K562 (cell line): ENCODE measurements around the gene KCNT1. TPM values are rescaled to one million over a fixed set of nuclear protein-coding genes. Genes with fewer than 3 reads are reported as not detected.

Source experiments
- ATAC-seq: fragments of 200-7000 bp; cut with Tn5 transposase; 3 replicates; pipeline ENCODE4 v1.9.1; 2020; ENCODE audit warnings: moderate library complexity
- BruUV-seq: library from RNA; stranded (reverse); fragments of 400-500 nt; replicated peaks from 2 replicates; lab custom pipeline; 2021; lab: Mats Ljungman, UMichigan
- CTCF ChIA-PET: fragments of 300-600 bp; formaldehyde crosslinking; extraction: SDS; loops from one replicate; lab custom pipeline; 2021; ENCODE audit warnings: low intra/inter-chr PET ratio; lab: Yijun Ruan, JAX
- POLR2A ChIA-PET: fragments of 300-600, 350-650 bp; sonication (Branson Sonifier 250); formaldehyde crosslinking; extraction: SDS; loops from one replicate; lab custom pipeline; 2021; ENCODE audit warnings: antibody characterized with exemption, inconsistent platforms; lab: Yijun Ruan, JAX
- DNase-seq, 4 experiments: peaks; one replicate each; pipeline versions ENCODE4 v3.0.0 to v3.0.0-alpha.2; 2011 to 2018; ENCODE audit warnings: low spot score in 3 of 4, mixed read lengths in 3 of 4; ENCODE audit errors: extremely low read depth in 1 of 4
- FAIRE-seq: peaks from 2 replicates; lab custom pipeline; 2011; peaks lifted over from hg19 to GRCh38; lab: Jason Lieb, UNC
- H2AFZ ChIP-seq: 2 replicates; pipeline ENCODE4 v1.6.0; 2011; ENCODE audit warnings: low read depth, low read length, control low read depth, inconsistent platforms
- H3K27ac ChIP-seq: fragments of 200-600 bp; 3 replicates; pipeline ENCODE4 v1.8.0; 2011; ENCODE audit warnings: low read depth, mild to moderate bottlenecking, control low read depth, inconsistent platforms, low read length, moderate library complexity, mixed read lengths; ENCODE audit errors: extremely low read depth
- H3K27me3 ChIP-seq, 2 experiments: fragments of 300-600 bp in 1 of 2; 2 replicates in 1 of 2; 3 replicates in 1 of 2; pipeline versions ENCODE4 v1.6.0 to v1.8.0; 2011; ENCODE audit warnings: inconsistent platforms in 2 of 2, low read length in 2 of 2, mild to moderate bottlenecking in 1 of 2, mixed read lengths in 1 of 2, moderate library complexity in 1 of 2; ENCODE audit not compliant: control insufficient read depth in 2 of 2, insufficient read depth in 2 of 2
- H3K36me3 ChIP-seq: fragments of 300-600 bp; 3 replicates; pipeline ENCODE4 v1.8.0; 2011; ENCODE audit warnings: mild to moderate bottlenecking, low read length, inconsistent platforms; ENCODE audit not compliant: control insufficient read depth, insufficient read depth
- H3K4me1 ChIP-seq, 2 experiments: fragments of 200-600 bp in 1 of 2; replicated peaks in 1 of 2; 2 replicates in 1 of 2; 3 replicates in 1 of 2; pipeline versions ENCODE4 v1.5.1 to v1.8.0; 2011; ENCODE audit warnings: inconsistent platforms in 2 of 2, low read length in 2 of 2, mild to moderate bottlenecking in 1 of 2, mixed read lengths in 1 of 2, moderate library complexity in 1 of 2; ENCODE audit not compliant: control insufficient read depth in 2 of 2, insufficient read depth in 2 of 2
- H3K4me2 ChIP-seq: 2 replicates; pipeline ENCODE4 v1.6.1; 2011; ENCODE audit warnings: low read length, control low read depth, inconsistent platforms, mixed read lengths; ENCODE audit not compliant: insufficient read depth
- H3K4me3 ChIP-seq: fragments of 200-600 bp; sonication (generic), shearing (Covaris generic); 2 replicates; pipeline ENCODE4 v1.5.1; 2016; ENCODE audit warnings: control low read depth, inconsistent platforms
- H3K79me2 ChIP-seq: fragments of 200-600 bp; 3 replicates; pipeline ENCODE4 v1.8.0; 2011; ENCODE audit warnings: low read length, inconsistent platforms; ENCODE audit not compliant: control insufficient read depth, insufficient read depth
- H3K9ac ChIP-seq, 2 experiments: 2 replicates each; pipeline versions ENCODE4 v1.6.0 to v1.6.1; 2011; ENCODE audit warnings: low read depth in 2 of 2, low read length in 2 of 2, control low read depth in 1 of 2, inconsistent platforms in 1 of 2, mild to moderate bottlenecking in 1 of 2, mixed read lengths in 1 of 2; ENCODE audit not compliant: insufficient read depth in 1 of 2
- H3K9me1 ChIP-seq: one replicate; pipeline ENCODE4 v1.6.0; 2011; ENCODE audit warnings: inconsistent platforms, mild to moderate bottlenecking, low read length, moderate library complexity; ENCODE audit not compliant: control insufficient read depth, insufficient read depth
- H3K9me3 ChIP-seq: replicated peaks from 2 replicates; pipeline ENCODE4 v1.5.1; 2011; ENCODE audit warnings: low read depth, low read length, inconsistent platforms; ENCODE audit not compliant: control insufficient read depth, insufficient read depth
- H4K20me1 ChIP-seq: replicated peaks from 2 replicates; pipeline ENCODE4 v1.6.1; 2011; ENCODE audit warnings: low read length, inconsistent platforms, mixed read lengths; ENCODE audit not compliant: control insufficient read depth, insufficient read depth
- SIN3B ChIP-seq: fragments of 450-650 bp; IDR thresholded peaks from 2 replicates; pipeline ENCODE4 v1.6.1; 2017; ENCODE audit warnings: low read depth, mild to moderate bottlenecking, moderate library complexity
- WGBS: fragments of 100-300 bp; shearing (Covaris generic); methylation state at CpG from one replicate; pipeline ENCODE4 v1.1.6; 2016; ENCODE audit warnings: low coverage, mixed read lengths; ENCODE audit not compliant: insufficient coverage; ENCODE audit errors: missing lambda C conversion rate; 5-methylcytosine and 5-hydroxymethylcytosine counted together
- in situ Hi-C: fragments of 300-500 bp; cut with MboI; formaldehyde crosslinking; loops from 4 replicates; pipeline ENCODE4 v1.15.0; 2018; ENCODE audit warnings: inconsistent platforms, mixed read lengths
- intact Hi-C: fragments of 100-400 bp; cut with micrococcal nuclease; formaldehyde crosslinking; loops from 2 replicates; pipeline ENCODE4 v1.14.2; 2022
- polyA plus RNA-seq, 8 experiments: library from polyadenylated mRNA; depleted of rRNA in 4 of 8; stranded (reverse) in 5 of 8; unstranded in 3 of 8; fragments of >200 nt; fragmentation: Nextera tagmentation in 2 of 8; fragmentation: Illumina TruSeq in 1 of 8; extraction: Ambion mirVana in 2 of 8; extraction: Trizol in 1 of 8; gene quantifications; 2 replicates each; pipeline versions ENCODE4 v1.2.1 to v1.2.3, GENCODE V29; 2011 to 2014; ENCODE audit warnings: inconsistent platforms in 1 of 8, missing spikeins in 1 of 8
- total RNA-seq, 7 experiments: library from RNA; depleted of rRNA in 6 of 7; stranded (reverse); fragments of >200 nt in 6 of 7; fragmentation: Illumina TruSeq in 2 of 7; extraction: Trizol in 2 of 7; gene quantifications; 2 replicates each; pipeline versions ENCODE4 v1.2.1 to v1.2.3, GENCODE V29; 2011 to 2021; ENCODE audit warnings: low replicate concordance in 1 of 7
- TF ChIP-seq, protein P1 (sequence below): sonication (generic); formaldehyde crosslinking; IDR thresholded peaks from 2 replicates; pipeline ENCODE4 v1.9.0; 2022; ENCODE audit warnings: mild to moderate bottlenecking, missing genetic modification reagents
- TF ChIP-seq, protein P2 (sequence below): fragments of 450-650 bp; formaldehyde crosslinking; IDR thresholded peaks from 2 replicates; pipeline ENCODE4 v1.4.0; 2020; ENCODE audit warnings: mild to moderate bottlenecking, moderate library complexity

The KCNT1 gene
- total and polyA plus RNA-seq, 9 of the 15 experiments (the other 6 are each of a cell fraction or from before 2014, with no cell fraction given): 0.05 TPM; not detected in 8

DNA sequence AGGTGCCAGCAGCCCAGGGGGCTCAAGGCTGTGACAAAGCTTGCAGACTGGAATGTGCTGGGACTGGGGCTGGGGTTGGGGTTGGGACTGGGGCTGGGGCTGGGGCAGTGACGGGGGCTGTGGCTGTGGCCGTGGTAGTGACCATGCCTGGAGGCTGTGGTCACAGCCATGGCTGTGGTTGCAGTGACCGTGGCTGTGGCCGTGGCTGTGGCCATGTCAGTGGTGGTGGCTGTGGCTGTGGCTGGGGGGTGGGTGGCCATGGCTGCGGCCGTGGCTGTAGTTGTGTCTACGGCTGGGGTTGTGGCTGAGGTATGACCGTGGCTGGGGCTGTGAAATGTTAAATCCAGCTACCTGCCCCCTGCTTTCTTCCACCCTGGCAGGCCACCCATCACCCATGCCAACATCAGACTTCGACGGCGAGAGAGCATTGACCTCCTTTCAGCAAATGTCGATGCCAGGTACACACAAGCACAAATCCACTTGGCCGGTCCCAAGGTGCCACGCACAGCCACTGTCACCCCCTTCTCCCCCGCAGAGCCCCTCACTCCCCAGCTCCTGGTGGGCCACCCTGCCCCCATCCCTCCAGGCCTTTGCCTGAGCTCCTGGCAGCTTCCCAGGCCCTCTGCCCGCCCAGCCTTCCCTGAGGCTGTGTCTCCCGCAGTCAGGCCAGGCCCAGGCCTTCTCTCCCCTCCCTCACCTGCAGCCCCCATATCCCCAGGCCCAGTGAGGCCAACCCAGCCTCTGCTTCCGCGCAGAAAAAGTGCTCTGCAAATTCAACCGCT is 23.6 kb upstream of the KCNT1 start:
- BruUV-seq: no TSS peak
- H3K4me2 ChIP-seq: no peak overlapping the region
- no peak overlapping the region for H2AFZ ChIP-seq
- 5% methylated on average over 15 of the region's 20 CpGs for WGBS
- peaks cover 0 to 7% of the 10 kb centered on the region in 2 experiments; a peak in 3 of 5 replicates for H3K4me1 ChIP-seq
- no peaks in the 10 kb centered on the region for H3K9me3 ChIP-seq
- no peak for TF ChIP-seq SIN3B
- TF ChIP-seq, protein P1, sequence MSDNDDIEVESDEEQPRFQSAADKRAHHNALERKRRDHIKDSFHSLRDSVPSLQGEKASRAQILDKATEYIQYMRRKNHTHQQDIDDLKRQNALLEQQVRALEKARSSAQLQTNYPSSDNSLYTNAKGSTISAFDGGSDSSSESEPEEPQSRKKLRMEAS (CRISPR knock-in tag): no peak
- TF ChIP-seq, protein P2, sequence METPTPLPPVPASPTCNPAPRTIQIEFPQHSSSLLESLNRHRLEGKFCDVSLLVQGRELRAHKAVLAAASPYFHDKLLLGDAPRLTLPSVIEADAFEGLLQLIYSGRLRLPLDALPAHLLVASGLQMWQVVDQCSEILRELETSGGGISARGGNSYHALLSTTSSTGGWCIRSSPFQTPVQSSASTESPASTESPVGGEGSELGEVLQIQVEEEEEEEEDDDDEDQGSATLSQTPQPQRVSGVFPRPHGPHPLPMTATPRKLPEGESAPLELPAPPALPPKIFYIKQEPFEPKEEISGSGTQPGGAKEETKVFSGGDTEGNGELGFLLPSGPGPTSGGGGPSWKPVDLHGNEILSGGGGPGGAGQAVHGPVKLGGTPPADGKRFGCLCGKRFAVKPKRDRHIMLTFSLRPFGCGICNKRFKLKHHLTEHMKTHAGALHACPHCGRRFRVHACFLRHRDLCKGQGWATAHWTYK: peak; percentile 63; the same call in 1 of the 2 replicates
- POLR2A ChIA-PET: interaction anchor here (0.5 to 0.7 kb wide), 2 partner anchors 69 to 375 kb away, joined by 3 to 4 read pairs; no protein-coding TSS in a partner anchor
- peaks cover 3% of the 10 kb centered on the region for H3K9me1 ChIP-seq
- no peak for FAIRE-seq
- no peak overlapping the region for H3K9ac ChIP-seq
- no peak overlapping the region for H3K4me3 ChIP-seq
- H4K20me1 ChIP-seq: peaks cover 4% of the 10 kb centered on the region; the same call in 1 of the 2 replicates
- H3K27ac ChIP-seq: no peak overlapping the region
- in situ Hi-C loops (no loop called here), intact Hi-C loops (no loop called here)
- H3K36me3 ChIP-seq: no peaks in the 10 kb centered on the region
- no peaks in the 10 kb centered on the region for H3K79me2 ChIP-seq
- no peak for ATAC-seq
- CTCF ChIA-PET: no interaction called here
- peaks cover 27 to 60% of the 10 kb centered on the region in 2 experiments for H3K27me3 ChIP-seq
- no peak for DNase-seq
